IMR-90 (cell line): ENCODE data around the gene SGPL1. TPM values are rescaled to one million over a fixed set of nuclear protein-coding genes. Genes with fewer than 3 reads are reported as not detected.

Source experiments
- ATAC-seq: fragments of 200-7000 bp; cut with Tn5 transposase; 2 replicates; pipeline ENCODE4 v1.9.1; 2020; ENCODE audit warnings: low read depth, mild to moderate bottlenecking, moderate library complexity
- BruUV-seq: library from RNA; stranded (reverse); fragments of 400-500 nt; replicated peaks from 2 replicates; lab custom pipeline; 2021; lab: Mats Ljungman, UMichigan
- CTCF ChIA-PET: fragments of 300-600 bp; formaldehyde crosslinking; extraction: SDS; loops from one replicate; lab custom pipeline; 2021; ENCODE audit warnings: antibody characterized with exemption; lab: Yijun Ruan, JAX
- POLR2A ChIA-PET: fragments of 300-600 bp; sonication (Branson Sonifier 250); formaldehyde crosslinking; loops from one replicate; lab custom pipeline; 2022; ENCODE audit warnings: antibody characterized with exemption; ENCODE audit not compliant: unreplicated experiment; lab: Charles Lee
- DNase-seq: peaks from one replicate; pipeline ENCODE4 v3.0.0; 2013
- H2AFZ ChIP-seq: replicated peaks from 2 replicates; pipeline ENCODE3; 2013; ENCODE audit warnings: low read length, mild to moderate bottlenecking; ENCODE audit not compliant: poor library complexity
- H2AK5ac ChIP-seq: 2 replicates; pipeline ENCODE4 v1.6.1; 2013; ENCODE audit warnings: low read depth, low read length, inconsistent platforms
- H2AK9ac ChIP-seq: replicated peaks from 2 replicates; pipeline ENCODE3; 2013; ENCODE audit warnings: mild to moderate bottlenecking, low read depth, low read length, moderate library complexity; ENCODE audit not compliant: poor library complexity
- H2BK120ac ChIP-seq: 2 replicates; pipeline ENCODE4 v1.6.1; 2013; ENCODE audit warnings: low read depth, low read length, inconsistent platforms
- H2BK15ac ChIP-seq: 3 replicates; pipeline ENCODE4 v1.6.1; 2013; ENCODE audit warnings: low read depth, low read length, inconsistent platforms
- H2BK20ac ChIP-seq: 2 replicates; pipeline ENCODE4 v1.6.1; 2013; ENCODE audit warnings: low read depth, mild to moderate bottlenecking, inconsistent platforms, low read length, moderate library complexity
- H2BK5ac ChIP-seq: 2 replicates; pipeline ENCODE4 v1.6.1; 2013; ENCODE audit warnings: mild to moderate bottlenecking, low read depth, low read length, inconsistent platforms; ENCODE audit not compliant: poor library complexity, severe bottlenecking
- H3K14ac ChIP-seq: replicated peaks from 2 replicates; pipeline ENCODE4 v1.6.1; 2013; ENCODE audit warnings: low read depth, low read length, inconsistent platforms
- H3K18ac ChIP-seq: 2 replicates; pipeline ENCODE4 v1.6.1; 2013; ENCODE audit warnings: low read depth, low read length, control low read depth
- H3K23ac ChIP-seq: 2 replicates; pipeline ENCODE4 v1.6.1; 2013; ENCODE audit warnings: low read depth, low read length, inconsistent platforms
- H3K27ac ChIP-seq: 2 replicates; pipeline ENCODE4 v1.5.1; 2013; ENCODE audit warnings: mild to moderate bottlenecking, control low read depth, low read length; ENCODE audit not compliant: insufficient read depth
- H3K27me3 ChIP-seq: 2 replicates; pipeline ENCODE4 v1.6.1; 2013; ENCODE audit warnings: low read length; ENCODE audit not compliant: control insufficient read depth, insufficient read depth
- H3K36me3 ChIP-seq: 2 replicates; pipeline ENCODE4 v1.6.1; 2013; ENCODE audit warnings: low read length, mixed read lengths; ENCODE audit not compliant: control insufficient read depth, insufficient read depth
- H3K4ac ChIP-seq: 2 replicates; pipeline ENCODE4 v1.6.1; 2013; ENCODE audit warnings: low read depth, low read length, inconsistent platforms
- H3K4me1 ChIP-seq: 2 replicates; pipeline ENCODE4 v1.6.1; 2013; ENCODE audit warnings: low read length, mixed read lengths; ENCODE audit not compliant: control insufficient read depth, insufficient read depth
- H3K4me2 ChIP-seq: 2 replicates; pipeline ENCODE4 v1.6.1; 2013; ENCODE audit warnings: low read depth, mild to moderate bottlenecking, control low read depth, low read length, moderate library complexity
- H3K4me3 ChIP-seq: 2 replicates; pipeline ENCODE4 v1.5.1; 2013; ENCODE audit warnings: low read depth, mild to moderate bottlenecking, control low read depth, low read length, moderate library complexity; ENCODE audit not compliant: insufficient read depth
- H3K56ac ChIP-seq: 2 replicates; pipeline ENCODE4 v1.6.1; 2013; ENCODE audit warnings: low read length, inconsistent platforms; ENCODE audit not compliant: insufficient read depth; ENCODE audit errors: extremely low read depth
- H3K79me1 ChIP-seq, 2 experiments: 2 replicates each; pipeline ENCODE4 v1.6.1; 2013; ENCODE audit warnings: low read length in 2 of 2, inconsistent platforms in 1 of 2, low read depth in 1 of 2
- H3K9ac ChIP-seq: 2 replicates; pipeline ENCODE4 v1.6.1; 2013; ENCODE audit warnings: low read depth, low read length, control low read depth
- H3K9me1 ChIP-seq: 2 replicates; pipeline ENCODE4 v1.6.1; 2013; ENCODE audit warnings: low read length, inconsistent platforms; ENCODE audit not compliant: insufficient read depth
- H3K9me3 ChIP-seq: 2 replicates; pipeline ENCODE4 v1.6.1; 2013; ENCODE audit warnings: low read length; ENCODE audit not compliant: control insufficient read depth, insufficient read depth
- H4K20me1 ChIP-seq: 2 replicates; pipeline ENCODE4 v1.6.1; 2013; ENCODE audit warnings: low read length, inconsistent platforms; ENCODE audit not compliant: insufficient read depth
- H4K5ac ChIP-seq: 2 replicates; pipeline ENCODE4 v1.6.1; 2013; ENCODE audit warnings: mild to moderate bottlenecking, low read depth, low read length, control low read depth
- H4K8ac ChIP-seq, 2 experiments: 2 replicates each; pipeline ENCODE4 v1.6.1; 2013; ENCODE audit warnings: low read depth in 2 of 2, low read length in 2 of 2, control low read depth in 1 of 2, inconsistent platforms in 1 of 2
- H4K91ac ChIP-seq: 2 replicates; pipeline ENCODE4 v1.6.1; 2013; ENCODE audit warnings: low read depth, low read length, inconsistent platforms; ENCODE audit not compliant: insufficient read depth
- BHLHE40 ChIP-seq: fragments of 150-350 bp; IDR thresholded peaks from 2 replicates; pipeline ENCODE4 v1.6.1; 2016; ENCODE audit warnings: mild to moderate bottlenecking, low read depth, low read length
- CEBPB ChIP-seq: IDR thresholded peaks from 2 replicates; pipeline ENCODE4 v1.6.1; 2012; ENCODE audit warnings: low read depth, low read length, improper control_type of control experiment
- CHD1 ChIP-seq: IDR thresholded peaks from 2 replicates; pipeline ENCODE4 v1.6.1; 2012; ENCODE audit warnings: low read depth, low read length, improper control_type of control experiment
- ELK1 ChIP-seq: fragments of 150-350 bp; IDR thresholded peaks from 2 replicates; pipeline ENCODE4 v1.6.1; 2016; ENCODE audit warnings: low read depth, mild to moderate bottlenecking, low read length, moderate library complexity, borderline replicate concordance
- FOS ChIP-seq: fragments of 150-350 bp; IDR thresholded peaks from 2 replicates; pipeline ENCODE4 v1.6.1; 2016; ENCODE audit warnings: low read depth, low read length
- MAFK ChIP-seq: IDR thresholded peaks from 2 replicates; pipeline ENCODE4 v1.6.1; 2012; ENCODE audit warnings: low read depth, low read length, improper control_type of control experiment
- MAZ ChIP-seq: IDR thresholded peaks from 2 replicates; pipeline ENCODE4 v1.6.1; 2012; ENCODE audit warnings: low read depth, mild to moderate bottlenecking, low read length, improper control_type of control experiment, moderate library complexity, borderline replicate concordance
- MXI1 ChIP-seq: IDR thresholded peaks from 2 replicates; pipeline ENCODE4 v1.6.1; 2012; ENCODE audit warnings: low read depth, mild to moderate bottlenecking, low read length, moderate library complexity, borderline replicate concordance
- NFE2L2 ChIP-seq: fragments of 150-350 bp; IDR thresholded peaks from 2 replicates; pipeline ENCODE4 v1.6.1; 2016; ENCODE audit warnings: low read depth, mild to moderate bottlenecking, low read length
- POLR2A ChIP-seq: IDR thresholded peaks from 2 replicates; pipeline ENCODE4 v1.6.1; 2012; ENCODE audit warnings: mild to moderate bottlenecking, low read depth, low read length
- RAD21 ChIP-seq: IDR thresholded peaks from 2 replicates; pipeline ENCODE4 v1.6.1; 2012; ENCODE audit warnings: low read length, improper control_type of control experiment
- RCOR1 ChIP-seq: IDR thresholded peaks from 2 replicates; pipeline ENCODE4 v1.6.1; 2012; ENCODE audit warnings: mild to moderate bottlenecking, low read length, improper control_type of control experiment; ENCODE audit not compliant: insufficient replicate concordance
- SMC3 ChIP-seq: fragments of 150-350 bp; IDR thresholded peaks from 2 replicates; pipeline ENCODE4 v1.6.1; 2016; ENCODE audit warnings: low read depth, mild to moderate bottlenecking, antibody characterized with exemption, low read length, moderate library complexity
- USF2 ChIP-seq: fragments of 150-350 bp; IDR thresholded peaks from 2 replicates; pipeline ENCODE4 v1.6.1; 2017; ENCODE audit warnings: mild to moderate bottlenecking, antibody characterized with exemption, low read length, low read depth
- WGBS, 2 experiments: methylation state at CpG; one replicate each; pipeline versions ENCODE4 v1.1.5 to v1.1.7; 2013; ENCODE audit warnings: missing lambda C conversion rate in 2 of 2; ENCODE audit not compliant: insufficient read length in 1 of 2; ENCODE audit errors: extremely low coverage in 2 of 2; 5-methylcytosine and 5-hydroxymethylcytosine counted together
- dilution Hi-C: fragments of 300-500 bp; cut with HindIII; formaldehyde crosslinking; loops from one replicate; pipeline ENCODE4 v1.14.3; 2018; ENCODE audit warnings: low sequenced_read_pairs; ENCODE audit not compliant: unreplicated experiment
- in situ Hi-C: fragments of 300-500 bp; cut with MboI; formaldehyde crosslinking; loops from 3 replicates; pipeline ENCODE4 v1.14.3; 2019; ENCODE audit warnings: low sequenced_read_pairs, inconsistent platforms, mixed read lengths
- intact Hi-C: fragments of 100-400 bp; cut with micrococcal nuclease; formaldehyde crosslinking; loops from 2 replicates; pipeline ENCODE4 v1.10.0; 2022
- polyA plus RNA-seq, 3 experiments: library from polyadenylated mRNA; depleted of rRNA; stranded (reverse); fragments of >200 nt; gene quantifications; 2 replicates each; pipeline ENCODE4 v1.2.3, GENCODE V29; 2012; ENCODE audit warnings: low replicate concordance in 1 of 3
- total RNA-seq: library from RNA; depleted of rRNA; stranded (reverse); fragments of >200 nt; gene quantifications from 2 replicates; pipeline ENCODE4 v1.2.3, GENCODE V29; 2012
- TF ChIP-seq, protein P1 (sequence below): conservative IDR thresholded peaks from 2 replicates; pipeline ENCODE4 v1.5.1; 2012; ENCODE audit warnings: mild to moderate bottlenecking, low read depth, low read length, improper control_type of control experiment

The SGPL1 gene
- total and polyA plus RNA-seq, 2 of the 4 experiments (the other 2 are of a cell fraction), result 12.2 to 26.7 TPM

GRCh38 chr10:70832221-70832620, 16.5 kb downstream of the SGPL1 start:
- DNase-seq, result no peak

More at GRCh38 chr10:70832221-70832620, 16.5 kb downstream of the SGPL1 start:
- H3K79me1 ChIP-seq, result peaks cover 41 to 68% of the 10 kb centered on the region in 2 experiments
- no peak overlapping the region; the same call in 1 of the 2 replicates for H3K4ac ChIP-seq
- BruUV-seq, result no TSS peak
- H2BK15ac ChIP-seq, result no peak overlapping the region
- H3K56ac ChIP-seq, result no peak overlapping the region
- no peaks in the 10 kb centered on the region for H3K27me3 ChIP-seq
- H3K4me2 ChIP-seq, result peak overlapping the region; percentile 39; the same call in 1 of the 2 replicates
- ChIA-PET POLR2A (no interaction called here), CTCF (no interaction called here)
- peaks cover 9% of the 10 kb centered on the region; the same call in 1 of the 2 replicates for H3K9me1 ChIP-seq
- H2BK120ac ChIP-seq, result no peak overlapping the region
- no peak overlapping the region for H4K91ac ChIP-seq
- no peaks in the 10 kb centered on the region for H3K9me3 ChIP-seq
- H2AK5ac ChIP-seq, result no peak overlapping the region
- intact Hi-C loops (no loop called here), dilution Hi-C loops (no loop called here), in situ Hi-C loops (no loop called here)
- H3K4me1 ChIP-seq, result peaks cover 27% of the 10 kb centered on the region
- H3K23ac ChIP-seq, result no peak overlapping the region
- H2AK9ac ChIP-seq, result no peak overlapping the region
- no peak overlapping the region for H4K5ac ChIP-seq
- WGBS, 2 experiments, result no CpG with 5 or more reads among the region's 3 CpGs
- ATAC-seq, result no peak
- no peak overlapping the region for H3K4me3 ChIP-seq
- no peak for TF ChIP-seq MAZ
- TF ChIP-seq, protein P1, sequence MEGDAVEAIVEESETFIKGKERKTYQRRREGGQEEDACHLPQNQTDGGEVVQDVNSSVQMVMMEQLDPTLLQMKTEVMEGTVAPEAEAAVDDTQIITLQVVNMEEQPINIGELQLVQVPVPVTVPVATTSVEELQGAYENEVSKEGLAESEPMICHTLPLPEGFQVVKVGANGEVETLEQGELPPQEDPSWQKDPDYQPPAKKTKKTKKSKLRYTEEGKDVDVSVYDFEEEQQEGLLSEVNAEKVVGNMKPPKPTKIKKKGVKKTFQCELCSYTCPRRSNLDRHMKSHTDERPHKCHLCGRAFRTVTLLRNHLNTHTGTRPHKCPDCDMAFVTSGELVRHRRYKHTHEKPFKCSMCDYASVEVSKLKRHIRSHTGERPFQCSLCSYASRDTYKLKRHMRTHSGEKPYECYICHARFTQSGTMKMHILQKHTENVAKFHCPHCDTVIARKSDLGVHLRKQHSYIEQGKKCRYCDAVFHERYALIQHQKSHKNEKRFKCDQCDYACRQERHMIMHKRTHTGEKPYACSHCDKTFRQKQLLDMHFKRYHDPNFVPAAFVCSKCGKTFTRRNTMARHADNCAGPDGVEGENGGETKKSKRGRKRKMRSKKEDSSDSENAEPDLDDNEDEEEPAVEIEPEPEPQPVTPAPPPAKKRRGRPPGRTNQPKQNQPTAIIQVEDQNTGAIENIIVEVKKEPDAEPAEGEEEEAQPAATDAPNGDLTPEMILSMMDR, result no peak
- no peak for TF ChIP-seq BHLHE40
- no peak for TF ChIP-seq RAD21
- TF ChIP-seq MAFK, result no peak
- TF ChIP-seq RCOR1, result no peak
- no peak for TF ChIP-seq NFE2L2
- no peak for TF ChIP-seq CEBPB
- TF ChIP-seq SMC3, result no peak
- TF ChIP-seq POLR2A, result no peak
- TF ChIP-seq USF2, result no peak
- no peak for TF ChIP-seq FOS
- no peak for TF ChIP-seq ELK1
- TF ChIP-seq CHD1, result no peak
- no peak for TF ChIP-seq MXI1
- no peak overlapping the region for H2AFZ ChIP-seq
- H4K20me1 ChIP-seq, result peaks cover 3% of the 10 kb centered on the region; the same call in 1 of the 2 replicates
- peaks cover 3% of the 10 kb centered on the region; the same call in 1 of the 2 replicates for H3K36me3 ChIP-seq
- peak overlapping the region; percentile 91 for H2BK5ac ChIP-seq
- peak overlapping the region; percentile 23; the same call in 1 of the 2 replicates for H3K18ac ChIP-seq
- H4K8ac ChIP-seq, result peak overlapping the region in 1 of 2 experiments; percentile 26; a peak in 1 of 4 replicates
- H2BK20ac ChIP-seq, result peak overlapping the region; percentile 28; the same call in 1 of the 2 replicates
- no peak overlapping the region for H3K14ac ChIP-seq
- H3K9ac ChIP-seq, result no peak overlapping the region
- no peak overlapping the region for H3K27ac ChIP-seq
